ENCODE results near the gene FMNL3.
"Not testable (repeated sequence)": the region's sequence is repeated elsewhere in the genome, so short reads cannot be mapped to it uniquely, and the experiment has no call there.

The FMNL3 gene

DNA sequence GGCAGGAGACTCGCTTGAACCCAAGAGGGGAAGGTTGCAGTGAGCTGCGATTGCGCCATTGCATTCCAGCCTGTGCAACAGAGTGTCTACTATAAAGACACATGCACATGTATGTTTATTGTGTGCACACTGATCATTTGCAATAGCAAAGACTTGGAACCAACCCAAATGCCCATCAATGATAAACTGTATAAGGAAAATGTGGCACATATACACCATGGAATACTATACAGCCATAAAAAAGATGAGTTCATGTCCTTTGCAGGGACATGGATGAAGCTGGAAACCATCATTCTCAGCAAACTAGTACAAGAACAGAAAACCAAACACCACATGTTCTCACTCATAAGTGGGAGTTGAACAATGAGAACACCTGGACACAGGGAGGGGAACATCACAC lies 6.7 kb upstream of the FMNL3 start:
- not testable (repeated sequence) for DNase-seq (ENCODE audit: low read depth in 2 of 2)

GRCh38 chr12:49708851-49709250 lies 1.6 kb upstream of the FMNL3 start:
- no peak for DNase-seq (ENCODE audit: low read depth in 2 of 2)

GRCh38 chr12:49707812-49708147 lies 575 bp upstream of the FMNL3 start:
- no peak for DNase-seq (ENCODE audit: low read depth in 2 of 2)

- DNase-seq (ENCODE audit: low read depth in 2 of 2) = no peak
These were observed 666 bp downstream of the FMNL3 start for GRCh38 chr12:49706351-49707127.

DNA sequence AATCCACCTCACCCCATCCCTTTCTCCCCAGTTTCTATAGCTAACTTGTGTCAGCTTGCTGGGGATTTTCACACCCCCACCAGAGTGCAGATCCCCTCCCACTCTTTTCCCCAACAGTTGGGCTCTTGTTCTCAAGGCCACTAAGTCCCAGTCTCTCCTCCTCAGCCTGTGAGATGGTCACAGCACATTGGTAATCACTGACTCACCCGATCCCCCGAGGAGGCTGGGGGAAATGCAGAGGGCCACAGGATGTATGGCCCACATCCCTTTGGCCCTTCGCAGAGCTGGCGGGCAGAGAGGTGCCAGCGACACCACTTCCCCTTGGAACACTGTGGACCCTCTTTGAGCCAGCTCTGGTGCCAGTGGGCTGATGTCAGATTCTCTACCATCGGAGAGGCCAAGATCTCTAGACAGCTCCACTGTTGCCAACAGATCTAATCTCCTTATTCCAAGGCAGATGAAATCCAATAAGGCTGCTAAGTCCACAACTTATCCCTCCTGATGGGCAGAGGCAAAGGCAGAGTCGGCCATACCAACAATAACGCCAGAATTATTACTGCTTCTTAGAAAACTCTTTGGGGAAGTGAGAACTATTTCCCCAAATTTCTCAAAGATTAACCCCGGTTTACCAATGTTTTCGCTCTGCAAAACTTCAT lies 1.6 kb downstream of the FMNL3 start:
- DNase-seq (ENCODE audit: low read depth in 2 of 2) = peak in 1 of 2 experiments; percentile 30

- DNase-seq (ENCODE audit: low read depth in 2 of 2) = peak; percentile 56 to 64
These were observed 3.5 kb downstream of the FMNL3 start for GRCh38 chr12:49703647-49704137.

GRCh38 chr12:49702676-49703215 lies 4.5 kb downstream of the FMNL3 start:
- no peak for DNase-seq (ENCODE audit: low read depth in 2 of 2)

GRCh38 chr12:49702009-49702408 lies 5.2 kb downstream of the FMNL3 start:
- no peak for DNase-seq (ENCODE audit: low read depth in 2 of 2)

DNA sequence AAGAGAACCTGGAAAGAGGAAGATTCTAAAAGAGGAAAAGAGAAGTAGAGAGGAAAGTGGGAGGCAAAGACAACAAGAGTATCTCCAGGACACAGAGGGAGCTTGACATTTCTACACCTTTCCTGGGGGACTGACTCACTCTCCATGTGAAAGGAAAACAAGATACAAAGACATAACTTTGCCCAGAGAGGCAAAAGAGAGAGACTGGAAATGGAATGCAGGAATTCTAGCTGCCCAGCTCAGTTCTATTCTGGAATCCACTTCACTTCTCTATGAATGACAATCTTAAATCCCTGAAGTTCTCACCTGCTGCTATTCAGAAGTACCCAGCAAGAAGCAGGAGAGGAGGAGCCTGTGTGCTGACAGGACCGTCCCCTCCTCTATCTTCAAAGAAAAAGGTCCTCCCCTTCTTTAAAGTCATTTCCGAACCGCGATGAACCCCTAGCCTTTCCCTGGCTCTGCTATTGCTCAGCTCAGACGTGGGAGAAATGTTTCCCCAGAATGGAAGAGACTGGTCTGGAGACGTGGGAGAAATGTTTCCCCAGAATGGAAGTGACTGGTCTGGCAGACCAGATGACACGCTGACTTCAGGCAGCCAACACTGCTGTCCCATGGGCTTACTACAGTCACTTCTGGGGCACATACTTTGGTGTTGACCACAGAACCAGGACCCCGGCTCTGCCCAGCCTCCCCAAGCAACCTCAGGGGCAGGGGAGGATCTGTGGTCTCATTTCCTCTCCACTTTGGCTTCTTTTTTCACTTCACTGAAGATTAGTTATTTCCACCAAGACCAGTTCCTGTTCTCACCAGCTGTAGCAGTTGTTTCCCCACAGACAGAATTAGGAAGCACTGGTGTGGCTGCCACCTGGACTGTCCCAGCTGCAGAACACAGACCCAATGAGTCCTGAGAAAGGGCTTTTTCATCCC lies 8.3 kb downstream of the FMNL3 start:
- DNase-seq (ENCODE audit: low read depth in 2 of 2) = no peak

DNA sequence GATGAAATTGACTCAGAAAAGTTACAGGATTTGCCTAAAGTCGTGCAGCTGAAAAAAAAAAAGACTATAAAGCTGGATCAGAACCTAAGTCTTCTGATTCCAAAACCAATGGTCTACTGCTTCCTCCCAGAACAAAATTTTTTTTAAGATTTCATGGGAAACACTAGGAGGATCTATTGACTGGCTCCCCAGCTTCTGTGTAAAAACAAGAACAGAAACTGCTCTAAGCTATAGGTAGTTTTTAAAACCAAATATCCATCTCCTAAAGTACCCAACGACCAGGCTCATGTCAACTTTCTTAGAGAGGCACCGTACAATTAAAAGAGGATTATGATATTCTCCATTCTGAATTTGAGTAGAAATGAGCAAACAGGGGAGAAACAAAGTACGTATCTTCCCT lies 9.4 kb downstream of the FMNL3 start:
- no peak for DNase-seq (ENCODE audit: low read depth in 2 of 2)

DNA sequence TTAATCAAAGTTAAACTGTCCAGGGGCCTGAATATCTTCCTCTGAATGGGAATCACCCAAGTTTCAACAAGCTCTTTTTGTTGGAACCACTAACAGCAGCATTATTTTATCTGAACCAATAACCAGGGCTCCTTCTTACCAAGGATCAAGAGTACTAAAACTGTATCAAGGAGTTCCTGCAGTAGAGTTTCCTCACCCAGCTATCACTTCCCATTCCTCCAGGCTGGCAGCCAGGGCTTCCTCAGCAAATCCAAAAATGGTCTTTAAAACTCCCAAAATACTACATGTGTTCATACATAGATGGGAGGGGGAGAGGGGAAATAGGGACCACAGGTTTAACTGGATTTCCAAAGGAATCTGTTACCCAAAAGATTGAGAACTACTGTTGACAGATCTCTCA lies 10.5 kb downstream of the FMNL3 start:
- no peak for DNase-seq (ENCODE audit: low read depth in 2 of 2)

GRCh38 chr12:49693931-49694444 lies 13.2 kb downstream of the FMNL3 start:
- DNase-seq (ENCODE audit: low read depth in 2 of 2) = no peak

- no peak for DNase-seq (ENCODE audit: low read depth in 2 of 2)
These were observed 14.4 kb downstream of the FMNL3 start for GRCh38 chr12:49692851-49693250.

DNA sequence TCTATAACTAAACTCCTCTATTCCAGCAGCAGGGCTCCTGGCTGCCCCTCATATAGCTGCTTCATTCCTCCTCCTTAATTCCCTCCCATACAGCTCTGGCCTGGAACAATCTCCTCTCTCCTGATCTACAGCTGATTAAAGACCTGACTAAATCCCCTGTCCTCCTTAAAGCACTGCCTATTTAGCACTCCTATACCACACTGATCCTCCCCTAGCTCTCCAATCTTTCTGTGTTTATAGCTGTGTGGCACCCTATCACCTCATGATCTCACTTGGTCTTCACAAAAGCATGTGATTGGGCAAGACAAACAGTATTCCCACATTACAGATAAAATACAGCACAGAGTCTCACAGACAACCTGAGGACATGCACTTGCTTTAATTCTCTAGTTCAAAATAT lies 17.4 kb downstream of the FMNL3 start:
- no peak for DNase-seq (ENCODE audit: low read depth in 2 of 2)

- DNase-seq (ENCODE audit: low read depth in 2 of 2) = no peak
These were observed 18.0 kb downstream of the FMNL3 start for GRCh38 chr12:49689237-49689636.

DNA sequence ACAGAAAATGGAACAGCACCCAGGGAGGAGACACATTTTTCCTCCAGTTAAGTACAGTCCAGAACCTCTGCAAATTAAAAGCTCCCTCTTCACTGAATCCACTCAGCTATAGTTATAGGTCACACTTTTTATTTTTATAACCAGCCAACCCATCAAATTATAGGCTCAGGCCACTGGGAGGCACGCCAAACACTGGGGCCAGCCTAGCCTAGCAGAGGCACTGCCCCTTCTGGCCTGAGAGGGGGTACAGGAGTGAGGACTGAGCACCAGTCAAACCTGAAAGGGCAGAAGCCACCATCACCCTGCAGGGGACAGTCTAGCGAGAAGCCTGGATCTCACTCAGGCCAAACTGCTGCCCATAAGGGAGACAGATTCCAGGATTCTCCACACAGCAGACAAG lies 19.3 kb downstream of the FMNL3 start:
- no peak for DNase-seq (ENCODE audit: low read depth in 2 of 2)

DNA sequence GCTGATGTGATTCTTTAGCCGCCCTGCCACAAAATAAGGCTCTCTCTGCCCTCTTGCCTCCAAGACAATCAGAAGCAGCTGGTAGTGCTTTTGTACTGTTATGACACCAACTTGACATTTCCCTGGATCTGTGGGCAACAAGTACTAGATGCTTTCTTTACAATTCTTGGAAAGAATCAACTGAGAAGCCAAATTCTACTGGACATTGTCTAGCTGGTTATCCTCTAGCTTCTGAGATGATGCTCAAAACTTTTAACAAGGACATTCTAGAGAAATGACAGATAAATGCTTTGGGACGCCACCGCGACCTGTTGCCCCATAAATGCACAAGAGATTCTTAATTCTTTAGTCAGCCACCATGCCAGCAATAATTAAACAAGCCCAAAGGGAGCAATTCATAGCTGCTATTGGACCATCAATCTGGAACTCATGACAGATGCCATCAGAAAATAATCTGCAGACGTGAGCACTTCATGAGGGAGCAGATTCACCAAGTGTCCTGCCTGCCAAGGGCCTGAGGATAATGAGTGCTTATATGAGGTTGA lies 22.8 kb downstream of the FMNL3 start:
- no peak for DNase-seq (ENCODE audit: low read depth in 2 of 2)

- DNase-seq (ENCODE audit: low read depth in 2 of 2) = no peak
These were observed 23.5 kb downstream of the FMNL3 start for GRCh38 chr12:49683599-49684309.

GRCh38 chr12:49680075-49680474 lies 27.1 kb downstream of the FMNL3 start:
- DNase-seq (ENCODE audit: low read depth in 2 of 2) = no peak

- no peak for DNase-seq (ENCODE audit: low read depth in 2 of 2)
These were observed 28.5 kb downstream of the FMNL3 start for GRCh38 chr12:49678711-49679110.

- DNase-seq (ENCODE audit: low read depth in 2 of 2) = no peak
These were observed 32.1 kb downstream of the FMNL3 start for GRCh38 chr12:49675137-49675536.
